ENCODE measurements around the gene HOXB5.
A peak's percentile ranks its signal among the peaks of the same experiment; 100 is the strongest.

HOXB5 gene

GRCh38 chr17:48615047-48615962 lies 21.7 kb upstream of the HOXB5 start, which contains the start of gene HOXB8:
TSS of gene HOXB8 (minus strand) at chr17:48615292. CDS start at chr17:48614704, 588 bp downstream.
- no peak for DNase-seq

DNA sequence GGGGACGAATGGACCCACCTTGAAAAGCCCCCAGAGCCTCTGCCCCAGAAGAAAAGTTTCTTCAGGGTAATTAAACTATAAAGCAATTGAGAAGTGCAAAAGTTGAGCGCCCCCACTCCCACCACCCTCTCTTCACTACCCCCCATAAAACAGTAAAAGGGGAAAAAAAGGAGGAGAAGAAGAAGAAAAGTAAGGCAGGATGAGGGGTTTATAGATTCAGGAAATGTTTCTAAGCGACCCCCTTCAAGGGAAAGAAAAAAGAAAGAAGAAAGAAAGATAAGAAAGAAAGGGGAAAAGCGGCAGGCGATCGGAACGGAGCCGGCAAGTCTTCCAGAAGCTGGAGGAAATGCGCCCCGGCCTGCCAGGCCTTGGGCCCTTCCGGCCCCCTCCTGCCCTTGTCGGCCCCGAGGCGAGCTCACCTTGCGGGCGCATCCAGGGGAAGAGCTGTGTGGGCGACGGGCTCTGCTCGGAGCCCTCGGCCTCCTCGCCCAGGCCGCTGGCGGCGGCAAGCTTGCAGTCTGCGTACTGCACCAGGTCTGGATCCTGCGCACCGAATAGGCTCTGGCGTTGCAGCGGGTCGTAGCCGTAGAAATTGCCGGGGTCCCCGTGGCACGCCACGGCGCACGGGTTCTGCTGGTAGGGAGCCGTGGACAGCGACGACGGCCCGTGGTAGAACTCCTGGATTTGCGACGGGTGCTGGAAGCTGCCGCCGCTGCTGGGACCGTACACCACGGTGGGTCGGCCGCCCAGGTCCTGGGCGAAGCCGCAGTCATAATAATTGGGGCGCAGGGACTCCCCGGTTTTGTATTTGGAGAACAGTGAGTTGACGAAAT lies 20.5 kb upstream of the HOXB5 start:
- peak in 1 of 2 donors; percentile 26 for DNase-seq

DNA sequence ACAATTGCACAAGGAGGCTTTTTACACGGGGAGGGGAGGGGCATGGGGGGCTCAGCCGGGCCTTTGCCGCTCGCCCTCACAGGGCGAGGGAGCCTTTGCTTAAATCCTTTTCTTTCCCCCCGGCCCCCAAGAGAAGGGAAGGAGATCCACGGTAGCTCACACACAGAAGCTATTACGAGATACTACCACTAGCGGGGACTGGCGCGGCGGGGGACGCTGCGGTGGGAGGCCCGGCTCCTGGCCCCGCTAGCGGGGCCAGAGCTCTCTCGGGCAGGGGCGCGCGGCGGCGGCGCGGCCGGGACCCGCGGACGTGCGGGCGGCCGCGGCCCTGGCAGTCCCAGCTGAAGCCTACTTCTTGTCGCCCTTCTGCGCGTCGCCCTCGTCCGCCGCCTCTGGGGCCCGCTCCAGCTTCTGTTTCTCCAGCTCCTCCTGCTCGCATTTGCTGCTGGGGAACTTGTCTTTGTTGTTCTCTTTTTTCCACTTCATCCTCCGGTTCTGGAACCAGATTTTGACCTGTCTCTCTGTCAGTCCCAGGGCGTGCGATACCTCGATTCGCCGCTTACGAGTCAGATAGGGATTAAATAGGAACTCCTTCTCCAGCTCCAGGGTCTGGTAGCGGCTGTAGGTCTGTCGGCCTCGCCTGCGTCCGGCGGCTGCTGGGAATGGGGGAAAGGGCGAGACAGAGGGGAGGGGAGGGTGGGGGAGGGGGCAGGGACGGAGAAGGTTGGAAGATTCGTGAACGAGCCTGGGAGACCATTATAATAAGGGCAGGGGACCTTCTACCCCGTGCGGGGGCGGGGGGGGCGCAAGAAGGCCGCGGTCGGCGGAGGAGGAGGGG lies 19.5 kb upstream of the HOXB5 start:
- peak in 1 of 2 donors; percentile 51 for DNase-seq

DNA sequence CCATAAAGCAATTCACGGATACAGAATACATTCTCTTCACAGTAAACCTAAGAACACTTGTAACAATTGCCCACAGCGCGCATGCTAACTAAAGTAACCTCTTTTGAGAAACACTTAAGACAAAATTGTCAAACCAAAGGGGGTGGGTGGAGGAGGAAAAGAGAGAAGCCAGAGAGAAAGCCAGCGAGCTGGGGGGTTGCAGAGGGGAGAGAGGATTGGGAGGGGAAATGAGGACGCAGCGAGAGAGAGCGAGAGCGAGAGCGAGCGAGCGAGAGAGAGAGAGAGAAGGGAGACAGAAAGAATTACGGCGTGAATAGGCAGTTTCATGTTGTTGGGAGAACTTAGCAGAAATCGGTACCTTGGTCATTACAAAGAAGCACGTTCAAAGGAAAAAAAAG lies 18.9 kb upstream of the HOXB5 start:
- no peak for DNase-seq

- DNase-seq, result no peak
These were observed 18.3 kb upstream of the HOXB5 start for GRCh38 chr17:48611681-48612455.

- DNase-seq, result no peak
These were observed 17.6 kb upstream of the HOXB5 start for GRCh38 chr17:48611213-48611612.

- DNase-seq, result peak in 1 of 2 donors; percentile 56
These were observed 17.0 kb upstream of the HOXB5 start, which contains the start of gene HOXB7 for GRCh38 chr17:48610282-48611211. TSS of gene HOXB7 (minus strand) at chr17:48611017. CDS start at chr17:48610918, 99 bp downstream.

DNA sequence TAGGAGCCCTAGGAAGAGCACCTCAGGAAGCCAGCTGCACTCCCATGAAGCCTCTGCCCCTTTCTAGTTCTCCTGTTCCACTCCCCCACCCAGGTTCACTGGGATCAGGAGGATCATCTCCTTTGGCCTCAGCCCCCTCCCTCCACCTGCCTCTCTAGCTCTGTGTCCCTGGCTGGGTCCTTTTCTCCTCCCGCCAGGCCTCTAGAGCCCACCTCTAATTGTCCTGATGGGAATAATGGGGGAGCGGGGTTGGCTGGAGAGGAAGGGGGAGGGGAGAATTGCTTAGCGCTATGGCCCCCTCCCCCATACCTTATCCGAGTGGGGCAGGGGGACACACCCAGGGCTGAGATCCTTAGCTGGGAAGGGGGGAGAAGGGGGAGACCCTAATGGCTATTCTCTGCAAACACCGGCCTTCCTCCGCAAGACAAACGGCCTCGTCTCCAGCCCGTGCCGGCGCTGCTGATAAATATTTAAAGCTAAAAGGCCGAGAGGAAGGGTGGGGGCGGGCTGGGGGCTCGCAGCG lies 16.2 kb upstream of the HOXB5 start:
- DNase-seq, result no peak

GRCh38 chr17:48609033-48609432 lies 15.5 kb upstream of the HOXB5 start:
- no peak for DNase-seq

- no peak for DNase-seq
These were observed 14.9 kb upstream of the HOXB5 start for GRCh38 chr17:48608494-48608834.

DNA sequence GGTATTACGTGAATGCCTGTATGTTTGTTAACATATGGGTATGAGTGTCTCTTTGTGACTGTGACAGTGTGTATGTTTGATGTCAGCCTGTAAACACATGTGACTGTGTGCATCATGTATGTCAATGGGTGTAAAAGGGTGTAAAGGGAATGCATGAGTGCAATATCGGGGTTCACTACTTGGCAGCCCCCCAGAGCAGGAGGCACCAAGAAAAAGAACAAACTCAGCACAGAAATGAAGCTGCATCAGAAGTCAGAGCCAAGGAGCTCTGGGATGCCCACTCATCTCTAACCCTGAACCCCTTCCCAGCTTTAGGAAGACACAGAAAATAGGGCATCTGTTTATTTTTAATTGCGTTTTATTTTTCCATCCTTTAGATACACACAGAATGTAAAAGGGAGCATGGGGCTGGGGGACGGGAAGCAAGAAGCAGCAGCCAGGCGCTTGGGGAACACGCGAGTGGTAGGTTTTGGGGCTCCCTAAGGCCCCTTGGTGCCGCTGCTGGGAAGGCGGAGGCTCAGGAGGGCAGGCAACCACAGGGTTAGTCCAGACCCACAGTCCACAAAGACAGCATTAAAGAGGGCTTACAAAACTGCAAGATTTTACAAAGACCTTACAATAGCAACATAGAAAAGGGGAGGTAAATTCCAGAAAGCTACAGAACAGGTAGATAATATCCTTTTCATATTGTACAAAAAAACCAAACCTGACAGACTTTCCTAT lies 13.5 kb upstream of the HOXB5 start:
- no peak for DNase-seq

GRCh38 chr17:48605991-48606891 lies 12.7 kb upstream of the HOXB5 start:
- DNase-seq, result no peak

- no peak for DNase-seq
These were observed 11.9 kb upstream of the HOXB5 start for GRCh38 chr17:48605409-48605919.

DNA sequence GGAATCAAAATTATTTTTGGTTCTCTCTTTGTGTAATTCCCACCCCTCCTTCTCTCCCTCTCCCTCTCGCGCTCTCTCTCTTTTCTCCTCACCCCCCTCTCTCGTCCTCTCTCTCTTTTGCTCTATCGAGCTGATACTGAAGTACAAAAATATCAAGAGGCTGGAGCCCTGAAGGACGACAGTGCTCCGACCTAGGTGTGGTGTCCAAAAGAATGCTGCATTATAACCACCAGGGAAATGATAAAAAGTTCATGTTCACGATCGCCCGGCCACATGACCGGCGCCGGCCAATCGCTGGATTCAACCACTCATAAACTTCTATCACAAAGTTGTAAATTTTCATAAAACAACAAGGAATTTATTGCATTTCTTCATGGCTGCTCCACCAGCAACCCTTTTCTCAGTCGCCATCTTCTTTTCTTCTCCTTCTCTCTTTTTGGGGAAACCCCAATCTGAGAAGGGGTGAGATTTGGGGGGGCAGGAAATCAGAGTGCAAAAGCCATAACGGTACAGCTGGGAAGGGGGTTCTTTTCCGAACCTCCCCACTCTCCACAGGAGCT lies 11.3 kb upstream of the HOXB5 start, which contains the start of gene HOXB6:
HOXB6 (minus strand) TSS at position 217 of the 560 bp plus-strand sequence. CDS start 6,836 bp downstream, outside the sequence.
- DNase-seq, result no peak

- no peak for DNase-seq
These were observed 10.6 kb upstream of the HOXB5 start for GRCh38 chr17:48603959-48604769.

DNA sequence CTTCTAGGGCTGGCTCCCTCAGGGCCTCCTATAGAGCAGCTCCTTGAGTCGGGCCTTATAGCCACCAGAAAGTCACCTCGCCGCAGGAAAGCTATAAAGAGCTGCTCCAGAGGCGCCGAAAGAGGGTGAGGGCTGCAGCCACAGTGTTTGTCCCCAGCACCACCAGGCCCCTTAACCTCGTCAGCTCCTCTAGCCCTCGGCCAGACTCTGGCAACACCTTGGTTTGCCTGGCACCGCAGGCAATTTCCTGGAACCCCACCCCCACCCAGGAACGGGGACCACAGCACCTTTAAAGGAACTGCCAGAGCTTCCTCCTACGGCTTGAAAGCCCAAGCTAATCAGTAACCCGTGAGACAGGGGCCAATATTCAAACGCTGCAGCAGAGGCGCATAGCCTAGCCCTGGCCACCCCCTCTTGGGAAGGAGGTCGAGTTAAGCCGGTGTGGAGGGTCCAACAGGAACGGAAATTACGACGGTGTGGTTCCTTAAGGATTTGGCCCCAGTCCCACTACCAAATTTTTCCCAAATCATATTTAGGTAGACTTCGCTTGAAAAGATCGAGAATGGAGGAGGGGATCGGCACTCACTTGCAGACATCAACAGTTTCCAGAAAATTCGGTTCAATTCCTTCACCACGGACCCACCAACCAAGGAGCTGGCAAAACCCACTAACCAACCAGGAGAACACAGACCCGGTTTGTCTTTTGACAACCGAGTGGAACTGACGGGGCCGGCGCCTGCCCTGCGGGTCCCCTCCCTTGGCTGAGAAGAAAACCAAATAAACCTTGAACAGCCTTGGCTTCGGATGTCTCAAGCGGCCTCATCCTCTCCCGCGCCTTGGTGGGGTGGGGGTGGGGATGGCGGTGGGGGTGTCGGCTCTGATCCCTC lies 8.2 kb upstream of the HOXB5 start:
- DNase-seq, result no peak

All from activated CD4-positive, alpha-beta T cell treated with anti-CD3 and anti-CD28 coated beads for 4 hours (primary cell).